T-helper 17 cell (primary cell): ENCODE results near the gene ZP4. TPM values are rescaled to one million over a fixed set of nuclear protein-coding genes. Genes with fewer than 3 reads are reported as not detected.

Source experiments
- ATAC-seq: fragments of 150-1000 bp; cut with Tn5 transposase; 2 replicates; pipeline ENCODE4 v1.10.0; 2021; ENCODE audit warnings: mild to moderate bottlenecking, moderate library complexity
- DNase-seq, 3 donors: peaks; one replicate each; pipeline versions ENCODE4 v3.0.0 to v3.0.0-alpha.2; 2020 to 2021
- H3K9me3 ChIP-seq: one replicate; pipeline ENCODE4 v1.7.0; 2013; ENCODE audit warnings: low read length, mild to moderate bottlenecking; ENCODE audit not compliant: control insufficient read depth, poor library complexity, severe bottlenecking
- H3K27ac Mint-ChIP-seq: one replicate; pipeline ENCODE4 v1.8.0; 2022; ENCODE audit warnings: mild to moderate bottlenecking, moderate library complexity, mixed read lengths
- H3K27me3 Mint-ChIP-seq: one replicate; pipeline ENCODE4 v1.8.0; 2022; ENCODE audit warnings: mixed read lengths
- H3K36me3 Mint-ChIP-seq: one replicate; pipeline ENCODE4 v1.8.0; 2022; ENCODE audit warnings: low read depth, mixed read lengths
- H3K4me1 Mint-ChIP-seq: one replicate; pipeline ENCODE4 v1.8.0; 2022; ENCODE audit warnings: mild to moderate bottlenecking, mixed read lengths
- H3K4me3 Mint-ChIP-seq: one replicate; pipeline ENCODE4 v1.8.0; 2022; ENCODE audit warnings: mild to moderate bottlenecking, moderate library complexity, mixed read lengths
- total RNA-seq, 4 donors: library from RNA in 2 of 4; stranded (reverse) in 2 of 4; gene quantifications; one replicate each; pipeline ENCODE4 v1.2.3 and lab custom pipeline; 2022 to 2026

ZP4 gene
- total RNA-seq (not detected), total RNA-seq (lab: John Stamatoyannopoulos, UW) (0 reads per million in 2 donors)

- no peaks in the 10 kb centered on the region for H3K4me1 Mint-ChIP-seq
- H3K36me3 Mint-ChIP-seq, result no peaks in the 10 kb centered on the region
- ATAC-seq (no peak), DNase-seq (no peak)
- no peak within 1 kb of the TSS for H3K27ac Mint-ChIP-seq
- no peaks in the 10 kb centered on the region for H3K27me3 Mint-ChIP-seq
- H3K9me3 ChIP-seq, result no peaks in the 10 kb centered on the region
- no peak within 1 kb of the TSS for H3K4me3 Mint-ChIP-seq
These were observed at the start of gene ZP4 for GRCh38 chr1:237890822-237891221. TSS of gene ZP4 (minus strand) at chr1:237890922. CDS start at chr1:237890635, 287 bp downstream.

GRCh38 chr1:237938553-237938952 is 47.8 kb upstream of the ZP4 start:
- Mint-ChIP-seq H3K4me3 (no peak overlapping the region), H3K36me3 (no peaks in the 10 kb centered on the region), H3K27ac (no peak overlapping the region), H3K27me3 (no peaks in the 10 kb centered on the region), H3K4me1 (no peaks in the 10 kb centered on the region)
- no peak for DNase-seq
- H3K9me3 ChIP-seq, result no peaks in the 10 kb centered on the region
- no peak for ATAC-seq

- H3K9me3 ChIP-seq, result no peaks in the 10 kb centered on the region
- H3K27me3 Mint-ChIP-seq, result no peaks in the 10 kb centered on the region
- DNase-seq (no peak), ATAC-seq (no peak)
- no peaks in the 10 kb centered on the region for H3K36me3 Mint-ChIP-seq
- no peak overlapping the region for H3K27ac Mint-ChIP-seq
- no peaks in the 10 kb centered on the region for H3K4me1 Mint-ChIP-seq
- no peak overlapping the region for H3K4me3 Mint-ChIP-seq
These were observed 47.3 kb upstream of the ZP4 start for GRCh38 chr1:237938068-237938467.

- H3K9me3 ChIP-seq, result no peaks in the 10 kb centered on the region
These were observed 42.1 kb upstream of the ZP4 start for GRCh38 chr1:237932816-237933215.

GRCh38 chr1:237931581-237931980 is 40.9 kb upstream of the ZP4 start:
- H3K27ac Mint-ChIP-seq, result no peak overlapping the region
- ATAC-seq, result no peak
- H3K4me3 Mint-ChIP-seq, result no peak overlapping the region
- peaks cover 3% of the 10 kb centered on the region for H3K27me3 Mint-ChIP-seq
- DNase-seq, result no peak
- H3K9me3 ChIP-seq, result no peaks in the 10 kb centered on the region
- no peaks in the 10 kb centered on the region for H3K36me3 Mint-ChIP-seq
- H3K4me1 Mint-ChIP-seq, result no peaks in the 10 kb centered on the region

More at GRCh38 chr1:237932816-237933215, 42.1 kb upstream of the ZP4 start:
- Mint-ChIP-seq H3K4me3 (no peak overlapping the region), H3K27me3 (no peaks in the 10 kb centered on the region), H3K27ac (no peak overlapping the region), H3K36me3 (no peaks in the 10 kb centered on the region), H3K4me1 (no peaks in the 10 kb centered on the region)
- DNase-seq, result no peak
- no peak for ATAC-seq

- H3K36me3 Mint-ChIP-seq, result no peaks in the 10 kb centered on the region
- H3K9me3 ChIP-seq, result no peaks in the 10 kb centered on the region
- H3K4me1 Mint-ChIP-seq, result no peaks in the 10 kb centered on the region
- ATAC-seq, result no peak
- H3K4me3 Mint-ChIP-seq, result no peak overlapping the region
- H3K27me3 Mint-ChIP-seq, result peaks cover 5% of the 10 kb centered on the region
- no peak for DNase-seq
- no peak overlapping the region for H3K27ac Mint-ChIP-seq
These were observed 36.5 kb upstream of the ZP4 start for GRCh38 chr1:237927198-237927597.

- Mint-ChIP-seq H3K27ac (no peak overlapping the region), H3K4me3 (no peak overlapping the region), H3K27me3 (no peaks in the 10 kb centered on the region), H3K4me1 (no peaks in the 10 kb centered on the region), H3K36me3 (no peaks in the 10 kb centered on the region)
- ATAC-seq, result no peak
- no peak for DNase-seq
- H3K9me3 ChIP-seq, result no peaks in the 10 kb centered on the region
These were observed 30.6 kb upstream of the ZP4 start for GRCh38 chr1:237921306-237921705.

GRCh38 chr1:237913345-237913744 is 22.6 kb upstream of the ZP4 start:
- H3K4me1 Mint-ChIP-seq, result no peaks in the 10 kb centered on the region

GRCh38 chr1:237911911-237912310 is 21.2 kb upstream of the ZP4 start:
- H3K9me3 ChIP-seq, result no peaks in the 10 kb centered on the region
- Mint-ChIP-seq H3K27me3 (no peaks in the 10 kb centered on the region), H3K36me3 (no peaks in the 10 kb centered on the region), H3K4me3 (no peak overlapping the region), H3K4me1 (no peaks in the 10 kb centered on the region), H3K27ac (no peak overlapping the region)
- ATAC-seq (no peak), DNase-seq (no peak)

More at GRCh38 chr1:237913345-237913744, 22.6 kb upstream of the ZP4 start:
- Mint-ChIP-seq H3K27me3 (no peaks in the 10 kb centered on the region), H3K4me3 (no peak overlapping the region), H3K27ac (no peak overlapping the region), H3K36me3 (no peaks in the 10 kb centered on the region)
- ATAC-seq (no peak), DNase-seq (no peak)
- H3K9me3 ChIP-seq, result no peaks in the 10 kb centered on the region

- no peak for DNase-seq
- H3K9me3 ChIP-seq, result no peaks in the 10 kb centered on the region
- no peak for ATAC-seq
- Mint-ChIP-seq H3K36me3 (no peaks in the 10 kb centered on the region), H3K4me3 (no peak overlapping the region), H3K4me1 (no peaks in the 10 kb centered on the region), H3K27ac (no peak overlapping the region), H3K27me3 (no peaks in the 10 kb centered on the region)
These were observed 20.1 kb upstream of the ZP4 start for GRCh38 chr1:237910834-237911233.

- no peak for ATAC-seq
- H3K9me3 ChIP-seq, result no peaks in the 10 kb centered on the region
- no peaks in the 10 kb centered on the region for H3K4me1 Mint-ChIP-seq
- H3K27me3 Mint-ChIP-seq, result no peaks in the 10 kb centered on the region
- no peaks in the 10 kb centered on the region for H3K36me3 Mint-ChIP-seq
- no peak for DNase-seq
- H3K4me3 Mint-ChIP-seq, result no peak overlapping the region
- no peak overlapping the region for H3K27ac Mint-ChIP-seq
These were observed 13.2 kb upstream of the ZP4 start for GRCh38 chr1:237903961-237904360.

- H3K27ac Mint-ChIP-seq, result no peak overlapping the region
- no peak for DNase-seq
- H3K9me3 ChIP-seq, result no peaks in the 10 kb centered on the region
- H3K4me3 Mint-ChIP-seq, result no peak overlapping the region
- no peaks in the 10 kb centered on the region for H3K4me1 Mint-ChIP-seq
- no peaks in the 10 kb centered on the region for H3K36me3 Mint-ChIP-seq
- no peak for ATAC-seq
- no peaks in the 10 kb centered on the region for H3K27me3 Mint-ChIP-seq
These were observed 12.4 kb upstream of the ZP4 start for GRCh38 chr1:237902960-237903743.

- Mint-ChIP-seq H3K36me3 (no peaks in the 10 kb centered on the region), H3K4me3 (no peak overlapping the region)
- ATAC-seq, result no peak
These were observed 10.7 kb upstream of the ZP4 start for GRCh38 chr1:237901299-237901934.

GRCh38 chr1:237895630-237896029 is 4.9 kb upstream of the ZP4 start:
- ATAC-seq (no peak), DNase-seq (no peak)
- H3K9me3 ChIP-seq, result no peaks in the 10 kb centered on the region
- Mint-ChIP-seq H3K4me3 (no peak overlapping the region), H3K27ac (no peak overlapping the region), H3K27me3 (no peaks in the 10 kb centered on the region), H3K36me3 (no peaks in the 10 kb centered on the region), H3K4me1 (no peaks in the 10 kb centered on the region)

More at GRCh38 chr1:237901299-237901934, 10.7 kb upstream of the ZP4 start:
- DNase-seq, result no peak
- Mint-ChIP-seq H3K27me3 (no peaks in the 10 kb centered on the region), H3K4me1 (no peaks in the 10 kb centered on the region), H3K27ac (no peak overlapping the region)
- H3K9me3 ChIP-seq, result no peaks in the 10 kb centered on the region
